GM18951 (cell line): ENCODE results near the gene LAD1.

Experiments used
- POLR2A ChIP-seq: IDR thresholded peaks from 4 replicates; pipeline ENCODE4 v1.6.1; 2011; ENCODE audit warnings: mild to moderate bottlenecking; ENCODE audit not compliant: insufficient read length, insufficient read depth; ENCODE audit errors: extremely low read depth
- in situ Hi-C: fragments of 300-500 bp; cut with MboI; formaldehyde crosslinking; loops from one replicate; pipeline ENCODE4 v1.12.0; 2022; ENCODE audit warnings: low sequenced_read_pairs, mixed read lengths, inconsistent platforms; ENCODE audit not compliant: unreplicated experiment

The LAD1 gene

DNA sequence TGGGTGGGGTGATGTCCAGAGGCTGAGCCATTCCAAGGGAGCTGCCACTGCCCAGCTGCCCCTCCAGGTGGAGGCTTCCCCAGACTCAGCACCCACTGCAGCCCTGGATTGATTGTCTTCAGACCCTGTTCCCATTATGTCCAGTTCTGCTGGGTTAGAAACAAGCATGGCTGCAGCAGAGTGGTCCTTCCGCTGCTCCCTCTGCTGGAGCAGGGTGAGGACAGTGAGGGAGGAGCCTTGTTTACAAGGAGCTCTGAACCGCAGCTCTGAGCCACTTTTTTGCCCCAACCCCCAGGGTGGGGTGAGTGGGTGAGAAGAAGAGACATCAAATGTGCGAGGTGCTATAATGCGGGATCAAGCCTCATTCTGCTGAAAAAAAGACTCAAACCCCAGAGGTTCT lies 24.0 kb downstream of the LAD1 start:
- no peak for TF ChIP-seq POLR2A
- in situ Hi-C loops: no loop called here

DNA sequence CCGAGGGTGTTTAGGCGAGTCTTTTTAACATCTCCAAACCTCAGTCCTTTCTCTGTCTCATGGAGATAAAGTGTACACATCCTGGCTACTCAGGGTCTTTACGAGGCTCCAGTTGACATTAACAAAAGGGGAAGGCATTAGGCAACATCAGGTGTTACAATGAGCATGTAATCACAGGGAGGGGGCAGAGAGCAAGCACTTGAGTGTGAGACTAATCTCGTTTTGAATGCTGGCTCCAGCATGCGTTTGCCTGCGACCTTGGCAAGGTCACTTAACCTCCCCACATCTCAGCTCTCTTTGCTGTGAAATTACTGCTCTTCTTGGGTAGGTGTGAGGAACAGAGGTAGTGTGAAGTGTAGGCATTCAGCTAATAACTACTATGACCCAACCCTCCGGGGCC lies 24.8 kb downstream of the LAD1 start:
- in situ Hi-C loops: no loop called here
- no peak for TF ChIP-seq POLR2A

DNA sequence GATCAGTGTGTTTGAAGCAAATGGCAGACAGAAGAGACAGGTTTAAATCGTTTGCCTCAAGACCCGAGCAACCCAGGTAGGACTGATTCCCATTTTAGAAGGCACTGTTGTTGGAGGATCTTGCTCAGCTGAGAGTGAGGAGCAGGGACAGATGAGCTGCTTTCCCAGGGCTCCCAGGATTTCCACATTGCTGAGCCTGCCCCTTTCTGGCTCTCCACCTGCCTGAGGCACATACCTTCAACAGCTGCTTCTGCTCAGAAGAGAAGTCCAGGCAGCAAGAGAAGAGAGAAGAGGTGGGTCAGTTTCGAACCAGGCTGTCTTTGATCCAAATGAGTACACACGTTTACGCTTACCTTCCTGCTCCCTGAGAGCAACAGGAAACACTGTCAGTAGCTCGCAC lies 27.3 kb downstream of the LAD1 start:
- in situ Hi-C loops: no loop called here
- TF ChIP-seq POLR2A: no peak

- TF ChIP-seq POLR2A: no peak
- in situ Hi-C loops: no loop called here
Measured at GRCh38 chr1:201371276-201371675, 27.8 kb downstream of the LAD1 start.

GRCh38 chr1:201370500-201370899 lies 28.6 kb downstream of the LAD1 start:
- no peak for TF ChIP-seq POLR2A
- in situ Hi-C loops: no loop called here

DNA sequence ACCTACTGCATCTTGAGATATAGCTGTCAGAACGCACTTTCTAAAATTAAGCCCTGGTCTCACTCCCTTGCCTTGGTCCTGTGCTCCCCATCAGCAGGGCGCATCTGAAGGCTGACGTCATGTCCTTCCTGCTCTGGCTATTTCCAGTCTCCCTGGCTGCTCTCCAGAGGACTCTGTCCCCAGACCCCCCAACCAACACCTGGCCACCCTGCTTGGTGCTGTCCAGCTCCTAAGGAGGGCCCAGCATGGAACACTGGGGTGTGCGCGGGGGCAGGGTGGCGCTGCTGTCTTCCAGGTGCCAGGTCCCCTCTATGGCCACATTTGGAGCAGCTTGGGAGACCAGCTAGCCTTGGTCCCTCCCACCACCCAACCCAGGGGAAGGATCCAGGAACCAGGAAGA lies 29.9 kb downstream of the LAD1 start:
- no peak for TF ChIP-seq POLR2A
- in situ Hi-C loops: no loop called here

DNA sequence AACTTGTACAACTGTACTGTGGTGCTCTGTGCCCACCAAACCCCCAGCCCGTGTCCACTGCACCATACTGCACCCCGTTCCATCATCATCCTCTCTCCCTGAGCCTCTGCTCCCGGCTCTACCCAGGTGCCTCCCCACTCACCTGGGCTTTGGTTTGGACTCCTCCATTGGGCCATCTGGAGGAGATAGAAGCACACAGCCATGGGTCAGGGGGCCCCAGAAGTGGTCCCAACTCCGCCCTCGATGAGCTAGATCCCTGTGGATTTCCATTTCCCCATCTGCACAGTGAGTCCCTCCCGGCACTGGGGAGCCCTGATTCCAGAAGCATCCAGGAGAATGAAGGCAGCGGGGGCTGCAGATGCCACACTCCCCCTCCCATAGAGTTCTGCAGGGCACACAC lies 32.4 kb downstream of the LAD1 start:
- TF ChIP-seq POLR2A: no peak
- in situ Hi-C loops: no loop called here

DNA sequence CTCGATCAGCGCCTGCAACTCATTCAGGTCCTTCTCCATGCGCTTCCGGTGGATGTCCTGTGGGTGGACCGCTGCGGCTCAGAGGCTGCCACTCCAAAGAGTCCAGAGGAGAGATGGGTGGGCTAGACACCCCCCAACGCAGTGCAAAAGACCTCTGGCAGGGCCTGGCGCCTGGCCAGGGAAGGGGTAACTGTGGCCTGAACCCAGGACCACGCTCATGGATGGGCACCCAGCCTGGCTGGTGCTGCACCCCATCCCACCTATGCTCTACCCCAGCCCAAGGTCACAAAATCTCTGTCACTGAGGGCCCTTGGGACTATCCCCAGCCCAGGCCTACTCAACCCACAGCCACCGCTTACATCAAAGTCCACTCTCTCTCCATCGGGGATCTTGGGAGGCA lies 33.9 kb downstream of the LAD1 start:
- in situ Hi-C loops: no loop called here

GRCh38 chr1:201364808-201365105 lies 34.4 kb downstream of the LAD1 start:
- no peak for TF ChIP-seq POLR2A
- in situ Hi-C loops: no loop called here

More for the DNA sequence above, 33.9 kb downstream of the LAD1 start:
- no peak for TF ChIP-seq POLR2A

DNA sequence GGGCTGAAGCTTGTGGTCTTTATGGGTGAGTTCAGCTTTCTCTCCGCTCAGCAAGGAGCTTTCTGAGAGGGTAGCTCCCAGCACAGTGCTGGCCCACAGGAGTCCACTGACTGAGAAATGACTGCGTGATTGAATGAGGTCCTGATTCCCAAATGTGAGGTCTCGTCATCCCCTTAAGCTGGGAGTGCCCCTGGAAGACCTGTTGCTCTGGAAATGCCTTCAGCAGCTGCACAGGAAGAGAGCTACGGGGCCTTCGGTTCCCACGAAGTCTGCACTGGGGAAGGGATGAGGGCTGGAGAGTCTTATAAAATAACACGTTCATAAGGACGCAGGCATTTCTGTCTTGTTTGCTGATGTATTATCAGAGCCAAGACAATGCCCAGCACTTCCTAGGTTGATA lies 35.7 kb downstream of the LAD1 start:
- in situ Hi-C loops: no loop called here
- no peak for TF ChIP-seq POLR2A

GRCh38 chr1:201362906-201363305 lies 36.2 kb downstream of the LAD1 start:
- in situ Hi-C loops: no loop called here
- no peak for TF ChIP-seq POLR2A

DNA sequence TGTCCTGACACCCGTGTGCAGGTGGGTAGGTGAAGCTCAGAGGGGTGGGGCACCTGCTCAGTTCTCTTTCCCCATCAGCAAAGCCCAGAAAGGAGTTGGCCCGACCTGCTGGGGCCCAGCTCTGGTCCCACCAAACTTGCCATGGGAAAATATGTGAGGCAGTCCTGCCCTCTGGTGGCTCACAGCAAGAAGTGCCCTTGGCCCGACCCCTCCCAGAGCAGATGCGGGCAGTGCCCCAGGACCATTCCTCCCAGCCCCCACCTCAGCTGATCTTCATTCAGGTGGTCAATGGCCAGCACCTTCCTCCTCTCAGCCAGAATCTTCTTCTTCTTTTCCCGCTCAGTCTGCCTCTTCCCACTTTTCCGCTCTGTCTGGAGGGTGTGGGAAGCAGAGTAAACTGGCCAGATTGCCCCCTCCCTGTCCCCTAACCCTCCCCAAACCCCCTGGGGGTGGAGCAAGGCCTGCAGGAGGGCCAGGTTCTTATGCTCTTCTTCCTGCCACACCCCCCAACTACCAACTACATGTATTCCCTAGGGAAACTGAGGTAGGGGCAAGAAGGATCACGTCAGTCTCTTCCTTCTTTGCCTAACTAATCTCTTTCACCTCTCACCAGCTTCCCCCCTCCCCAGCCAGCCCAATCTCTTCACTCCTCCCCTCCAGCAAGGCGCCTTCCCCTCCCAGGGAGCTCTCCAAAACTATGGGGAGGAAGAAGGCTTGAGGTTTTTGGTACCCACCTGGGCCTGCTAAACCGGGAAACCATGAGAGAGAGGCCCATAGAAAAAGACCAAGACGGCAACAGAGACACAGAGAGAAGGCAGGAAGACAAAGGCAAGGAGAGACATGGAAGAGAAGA lies 37.2 kb downstream of the LAD1 start:
- no peak for TF ChIP-seq POLR2A
- in situ Hi-C loops: no loop called here

DNA sequence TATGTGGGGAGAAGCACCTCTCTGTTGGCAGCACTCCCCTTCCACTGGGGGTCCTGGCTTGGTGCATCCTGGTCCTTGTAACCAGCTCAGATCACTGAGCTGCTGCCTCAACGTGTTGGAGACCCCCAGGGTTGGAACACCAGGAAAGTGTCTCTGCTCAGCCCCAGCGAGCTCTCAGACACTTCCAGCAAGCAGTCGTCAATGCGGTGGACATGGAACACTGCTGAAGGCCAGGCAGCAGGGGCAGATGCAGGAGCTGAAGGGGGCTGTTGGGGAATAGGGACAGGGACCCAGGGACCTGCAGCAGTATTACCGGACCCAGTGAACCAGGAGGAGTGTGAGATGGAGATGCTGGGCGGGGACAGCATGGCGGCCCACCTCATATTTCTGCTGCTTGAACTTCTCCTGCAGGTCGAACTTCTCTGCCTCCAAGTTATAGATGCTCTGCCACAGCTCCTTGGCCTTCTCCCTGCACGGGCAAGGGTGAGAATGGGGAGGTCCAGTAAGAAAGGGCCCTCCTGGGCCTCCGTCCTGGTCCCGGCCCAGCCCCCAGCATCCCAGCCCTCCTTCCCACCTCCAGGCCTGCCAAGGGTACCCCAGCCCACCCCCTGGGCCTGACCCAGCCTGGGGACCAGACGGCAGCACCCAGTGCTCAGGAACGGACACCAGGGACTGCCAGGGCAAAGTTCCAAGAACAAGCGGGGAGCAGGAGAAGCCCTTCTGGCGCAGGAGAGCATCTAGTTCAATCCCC lies 38.0 kb downstream of the LAD1 start:
- TF ChIP-seq POLR2A: no peak
- in situ Hi-C loops: no loop called here

DNA sequence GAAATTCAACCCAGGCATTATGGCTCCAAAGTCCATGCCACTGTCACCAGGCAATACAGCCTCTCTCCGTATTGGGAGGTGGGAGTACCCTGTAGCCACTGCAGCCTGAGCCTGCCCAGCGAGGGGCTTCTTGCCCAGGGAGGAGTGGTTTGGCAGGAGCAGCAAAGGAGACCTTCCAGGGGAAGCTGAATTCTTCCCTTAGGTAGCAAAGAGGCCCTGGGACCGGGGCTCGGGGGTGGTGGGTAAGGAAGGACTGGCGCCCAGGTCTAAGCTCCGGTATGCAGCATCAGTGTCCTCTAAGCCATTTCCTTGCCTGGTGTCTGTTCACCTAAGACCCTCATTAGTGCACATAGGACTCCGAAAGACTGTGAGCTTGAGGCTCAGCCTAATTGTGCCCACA lies 38.6 kb downstream of the LAD1 start:
- in situ Hi-C loops: no loop called here
- no peak for TF ChIP-seq POLR2A
